Fibroblast of the aortic adventitia (primary cell): ENCODE data around the gene PLPPR3. TPM values are rescaled to one million over a fixed set of nuclear protein-coding genes. Genes with fewer than 3 reads are reported as not detected.
A peak's percentile ranks its signal among the peaks of the same experiment; 100 is the strongest.

Source experiments
- DNase-seq: peaks from one replicate; pipeline ENCODE4 v3.0.0-alpha.2; 2010; ENCODE audit warnings: low read depth
- H3K4me3 ChIP-seq: 2 replicates; pipeline ENCODE4 v1.5.1; 2011; ENCODE audit warnings: low read depth, mild to moderate bottlenecking, control low read depth, low read length, moderate library complexity
- CTCF ChIP-seq: IDR thresholded peaks from 2 replicates; pipeline ENCODE4 v1.5.1; 2011; ENCODE audit warnings: mild to moderate bottlenecking, low read length, control low read depth, inconsistent platforms; ENCODE audit not compliant: insufficient read depth
- total RNA-seq: library from RNA; depleted of rRNA; stranded (reverse); fragments of >200 nt; gene quantifications from 2 replicates; pipeline ENCODE4 v1.2.3, GENCODE V29; 2012; ENCODE audit warnings: low replicate concordance

PLPPR3 gene
- total RNA-seq, 1 donor = 0.18 TPM

- peak; percentile 55 for DNase-seq
- peak overlapping the region; percentile 55 for H3K4me3 ChIP-seq
Measured at GRCh38 chr19:801030-801860, 20.5 kb downstream of the PLPPR3 start.

GRCh38 chr19:800360-801029 lies 21.3 kb downstream of the PLPPR3 start:
- H3K4me3 ChIP-seq = peak overlapping the region; percentile 55
- DNase-seq = peak; percentile 61
- TF ChIP-seq CTCF = no peak

More at GRCh38 chr19:801030-801860, 20.5 kb downstream of the PLPPR3 start:
- no peak for TF ChIP-seq CTCF

GRCh38 chr19:799076-799881 lies 22.5 kb downstream of the PLPPR3 start:
- peak; percentile 65 for DNase-seq
- TF ChIP-seq CTCF = peak; percentile 43
- H3K4me3 ChIP-seq = peak overlapping the region; percentile 83

GRCh38 chr19:798415-799075 lies 23.2 kb downstream of the PLPPR3 start:
- no peak for TF ChIP-seq CTCF
- DNase-seq = peak; percentile 41
- peak overlapping the region; percentile 83 for H3K4me3 ChIP-seq

- DNase-seq = peak; percentile 83
- TF ChIP-seq CTCF = no peak
- H3K4me3 ChIP-seq = peak overlapping the region; percentile 83
Measured at GRCh38 chr19:797528-798414, 24.0 kb downstream of the PLPPR3 start.
